GM19239 (cell line): ENCODE data around the gene DNM3.
"Not testable (repeated sequence)": the region's sequence is repeated elsewhere in the genome, so short reads cannot be mapped to it uniquely, and the experiment has no call there.

Experiments
- DNase-seq: peaks from one replicate; pipeline ENCODE4 v3.0.0; 2011; ENCODE audit warnings: low spot score; ENCODE audit not compliant: insufficient read length
- FAIRE-seq: peaks from 2 replicates; lab custom pipeline; 2011; peaks lifted over from hg19 to GRCh38; lab: Jason Lieb, UNC

The DNM3 gene

GRCh38 chr1:172286629-172287076 lies 445.4 kb downstream of the DNM3 start:
- no peak for FAIRE-seq
- no peak for DNase-seq

GRCh38 chr1:172287208-172287607 lies 445.9 kb downstream of the DNM3 start:
- FAIRE-seq (no peak), DNase-seq (no peak)

GRCh38 chr1:172288581-172288980 lies 447.3 kb downstream of the DNM3 start:
- FAIRE-seq = no peak
- DNase-seq = no peak

- FAIRE-seq (no peak), DNase-seq (no peak)
These were observed 448.1 kb downstream of the DNM3 start for GRCh38 chr1:172289448-172289847.

- DNase-seq (no peak), FAIRE-seq (no peak)
These were observed 451.5 kb downstream of the DNM3 start for GRCh38 chr1:172292840-172293239.

- FAIRE-seq (no peak), DNase-seq (no peak)
These were observed 452.1 kb downstream of the DNM3 start for GRCh38 chr1:172293429-172293828.

- no peak for FAIRE-seq
- DNase-seq = no peak
These were observed 456.8 kb downstream of the DNM3 start for GRCh38 chr1:172298141-172298540.

GRCh38 chr1:172298911-172299310 lies 457.6 kb downstream of the DNM3 start:
- FAIRE-seq (no peak), DNase-seq (no peak)

- FAIRE-seq = no peak
- DNase-seq = no peak
These were observed 458.2 kb downstream of the DNM3 start for GRCh38 chr1:172299515-172299914.

- not testable (repeated sequence) for DNase-seq, FAIRE-seq
These were observed 466.2 kb downstream of the DNM3 start for GRCh38 chr1:172307508-172307907.

GRCh38 chr1:172308142-172308541 lies 466.8 kb downstream of the DNM3 start:
- FAIRE-seq = no peak
- DNase-seq = no peak

- DNase-seq = no peak
- no peak for FAIRE-seq
These were observed 467.3 kb downstream of the DNM3 start for GRCh38 chr1:172308577-172308976.

GRCh38 chr1:172320733-172321132 lies 479.4 kb downstream of the DNM3 start:
- DNase-seq = no peak
- no peak for FAIRE-seq

- FAIRE-seq (no peak), DNase-seq (no peak)
These were observed 480.2 kb downstream of the DNM3 start for GRCh38 chr1:172321451-172321850.

GRCh38 chr1:172322219-172323061 lies 481.1 kb downstream of the DNM3 start:
- FAIRE-seq = no peak
- DNase-seq = no peak

- DNase-seq (no peak), FAIRE-seq (no peak)
These were observed 482.4 kb downstream of the DNM3 start for GRCh38 chr1:172323686-172324085.

GRCh38 chr1:172324086-172324485 lies 482.8 kb downstream of the DNM3 start:
- no peak for FAIRE-seq

GRCh38 chr1:172324761-172325160 lies 483.5 kb downstream of the DNM3 start:
- no peak for FAIRE-seq
- no peak for DNase-seq

More at GRCh38 chr1:172324086-172324485, 482.8 kb downstream of the DNM3 start:
- DNase-seq = no peak

GRCh38 chr1:172325531-172325930 lies 484.2 kb downstream of the DNM3 start:
- DNase-seq (no peak), FAIRE-seq (no peak)

- DNase-seq (no peak), FAIRE-seq (no peak)
These were observed 484.8 kb downstream of the DNM3 start for GRCh38 chr1:172326136-172326535.

GRCh38 chr1:172328266-172328665 lies 487.0 kb downstream of the DNM3 start:
- no peak for FAIRE-seq
- no peak for DNase-seq

- FAIRE-seq (no peak), DNase-seq (no peak)
These were observed 490.9 kb downstream of the DNM3 start for GRCh38 chr1:172332230-172332629.
